Activated T-cell treated with anti-CD3 and anti-CD28 coated beads, Interleukin-2, amount 50 U/mL, for 4 hours (primary cell): ENCODE measurements around the gene STH. TPM values are rescaled to one million over a fixed set of nuclear protein-coding genes. Genes with fewer than 3 reads are reported as not detected.
"Not testable (repeated sequence)": the region's sequence is repeated elsewhere in the genome, so short reads cannot be mapped to it uniquely, and the experiment has no call there.

Source experiments
- ATAC-seq, 2 donors: fragments of 200-7000 bp; cut with Tn5 transposase; one replicate each; pipeline ENCODE4 v1.10.0; 2021
- DNase-seq: peaks from one replicate; pipeline ENCODE4 v3.0.0-alpha.2; 2020
- H3K27me3 Mint-ChIP-seq: one replicate; pipeline ENCODE4 v1.8.0; 2021; ENCODE audit warnings: low read depth, mixed read lengths
- H3K36me3 Mint-ChIP-seq: one replicate; pipeline ENCODE4 v1.8.0; 2022; ENCODE audit warnings: mixed read lengths; ENCODE audit not compliant: insufficient read depth
- H3K4me1 Mint-ChIP-seq: one replicate; pipeline ENCODE4 v1.8.0; 2021; ENCODE audit warnings: low read depth, mixed read lengths
- H3K4me3 Mint-ChIP-seq: one replicate; pipeline ENCODE4 v1.8.0; 2021; ENCODE audit warnings: mild to moderate bottlenecking, moderate library complexity, mixed read lengths
- H3K9me3 Mint-ChIP-seq: one replicate; pipeline ENCODE4 v1.8.0; 2021; ENCODE audit warnings: mixed read lengths
- total RNA-seq, 3 donors: library from RNA; stranded (reverse); gene quantifications; one replicate each; pipeline ENCODE4 v1.2.1, GENCODE V29; 2021

STH gene
- not detected for total RNA-seq

- Mint-ChIP-seq H3K4me1 (no peaks in the 10 kb centered on the region), H3K27me3 (no peaks in the 10 kb centered on the region), H3K36me3 (no peaks in the 10 kb centered on the region), H3K4me3 (no peak within 1 kb of the TSS), H3K9me3 (no peaks in the 10 kb centered on the region)
- no peak for DNase-seq
- ATAC-seq = no peak
Measured at GRCh38 chr17:45998987-45999899, at the start of gene STH. TSS of gene STH (plus strand) at chr17:45999250. CDS start at chr17:45999280, 30 bp downstream.

DNA sequence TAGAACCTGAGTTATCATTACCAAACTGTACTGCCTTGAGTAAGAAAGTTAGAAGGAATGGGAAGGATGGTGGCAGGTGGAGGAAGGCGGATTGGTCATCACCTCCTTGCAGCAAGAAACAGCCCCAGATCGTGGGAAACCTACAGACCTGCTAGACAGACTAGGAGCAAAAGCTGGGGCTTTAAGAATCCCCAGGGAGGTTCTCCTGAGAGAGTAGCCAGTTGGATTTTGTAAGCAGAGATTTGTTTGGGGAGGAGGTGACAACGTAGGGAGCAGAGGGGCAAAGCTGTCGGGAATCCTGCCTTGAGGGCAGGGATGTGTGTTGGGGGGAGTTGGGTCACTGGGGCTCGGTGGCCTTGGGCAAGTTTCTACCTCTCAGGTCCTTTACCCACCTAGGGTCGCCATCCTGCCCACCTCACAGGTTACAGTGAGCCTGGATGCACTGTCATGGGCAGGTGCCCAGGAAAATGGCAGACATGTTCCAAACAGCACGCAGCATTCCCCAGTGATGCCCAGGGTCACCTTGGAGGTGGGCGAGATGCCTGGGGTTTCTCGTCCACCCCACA is 49.2 kb upstream of the STH start:
- no peaks in the 10 kb centered on the region for H3K36me3 Mint-ChIP-seq
- no peak overlapping the region for H3K4me3 Mint-ChIP-seq
- DNase-seq = no peak
- no peak for ATAC-seq
- H3K4me1 Mint-ChIP-seq = no peaks in the 10 kb centered on the region
- peaks cover 41% of the 10 kb centered on the region for H3K27me3 Mint-ChIP-seq
- H3K9me3 Mint-ChIP-seq = no peaks in the 10 kb centered on the region

GRCh38 chr17:45950888-45951287 is 48.2 kb upstream of the STH start:
- H3K36me3 Mint-ChIP-seq = no peaks in the 10 kb centered on the region
- no peak overlapping the region for H3K4me3 Mint-ChIP-seq
- ATAC-seq = no peak
- no peaks in the 10 kb centered on the region for H3K9me3 Mint-ChIP-seq
- DNase-seq = no peak
- H3K4me1 Mint-ChIP-seq = no peaks in the 10 kb centered on the region
- H3K27me3 Mint-ChIP-seq = peaks cover 35% of the 10 kb centered on the region

GRCh38 chr17:45951403-45951802 is 47.6 kb upstream of the STH start:
- Mint-ChIP-seq H3K36me3 (no peaks in the 10 kb centered on the region), H3K4me1 (no peaks in the 10 kb centered on the region), H3K4me3 (no peak overlapping the region), H3K27me3 (peaks cover 35% of the 10 kb centered on the region), H3K9me3 (no peaks in the 10 kb centered on the region)
- DNase-seq (no peak), ATAC-seq (no peak)

DNA sequence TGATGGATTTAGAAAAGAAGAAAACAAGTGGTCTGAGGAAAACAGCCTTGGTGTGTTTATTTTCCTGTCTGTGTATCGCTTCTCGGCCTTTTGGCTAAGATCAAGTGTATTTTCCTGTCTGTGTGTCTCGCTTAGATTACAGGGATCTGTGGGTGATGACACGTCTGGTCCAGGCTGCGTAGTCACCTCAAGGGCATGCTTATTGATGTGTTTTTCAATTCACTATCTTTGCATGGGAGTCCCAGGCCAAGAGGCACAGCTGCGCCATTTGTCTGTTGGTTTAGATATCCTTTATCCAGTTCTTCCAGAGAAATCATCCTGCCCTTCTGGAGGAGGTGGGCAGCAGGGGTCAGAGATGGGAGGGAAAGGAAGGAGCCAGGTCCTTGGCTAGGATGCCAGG is 47.1 kb upstream of the STH start:
- Mint-ChIP-seq H3K4me3 (no peak overlapping the region), H3K27me3 (peaks cover 33% of the 10 kb centered on the region), H3K9me3 (no peaks in the 10 kb centered on the region), H3K36me3 (no peaks in the 10 kb centered on the region), H3K4me1 (no peaks in the 10 kb centered on the region)
- DNase-seq (no peak), ATAC-seq (no peak)

DNA sequence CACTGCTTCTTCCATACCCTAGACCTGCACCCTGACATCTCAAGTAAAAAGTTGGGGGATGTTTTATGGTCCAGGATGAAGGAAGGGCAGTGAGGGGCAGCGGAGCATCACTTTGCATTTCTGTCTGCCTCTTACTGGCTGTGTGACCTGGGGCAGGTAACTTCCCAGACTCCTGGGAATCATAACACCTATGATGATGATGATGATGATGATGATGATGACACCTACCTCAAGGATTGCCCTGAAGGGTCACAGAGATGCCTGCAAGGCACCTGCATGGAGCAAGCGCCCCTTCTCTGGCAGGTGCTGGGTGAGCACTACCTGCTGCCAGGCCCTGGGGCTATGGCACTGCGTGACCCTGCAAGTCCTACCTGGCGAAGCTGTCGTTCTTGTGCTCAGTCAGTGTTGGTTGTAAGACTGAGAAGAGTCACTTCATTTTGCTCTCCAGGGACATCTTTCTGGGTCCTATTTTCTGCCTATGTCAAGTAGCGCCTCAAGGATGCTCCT is 46.2 kb upstream of the STH start:
- Mint-ChIP-seq H3K9me3 (no peaks in the 10 kb centered on the region), H3K27me3 (peaks cover 30% of the 10 kb centered on the region), H3K4me3 (no peak overlapping the region), H3K36me3 (no peaks in the 10 kb centered on the region), H3K4me1 (no peaks in the 10 kb centered on the region)
- no peak for ATAC-seq
- DNase-seq = no peak

GRCh38 chr17:45953561-45953960 is 45.5 kb upstream of the STH start:
- Mint-ChIP-seq H3K27me3 (peaks cover 30% of the 10 kb centered on the region), H3K9me3 (no peaks in the 10 kb centered on the region), H3K36me3 (no peaks in the 10 kb centered on the region), H3K4me3 (no peak overlapping the region), H3K4me1 (no peaks in the 10 kb centered on the region)
- no peak for ATAC-seq
- DNase-seq = no peak

DNA sequence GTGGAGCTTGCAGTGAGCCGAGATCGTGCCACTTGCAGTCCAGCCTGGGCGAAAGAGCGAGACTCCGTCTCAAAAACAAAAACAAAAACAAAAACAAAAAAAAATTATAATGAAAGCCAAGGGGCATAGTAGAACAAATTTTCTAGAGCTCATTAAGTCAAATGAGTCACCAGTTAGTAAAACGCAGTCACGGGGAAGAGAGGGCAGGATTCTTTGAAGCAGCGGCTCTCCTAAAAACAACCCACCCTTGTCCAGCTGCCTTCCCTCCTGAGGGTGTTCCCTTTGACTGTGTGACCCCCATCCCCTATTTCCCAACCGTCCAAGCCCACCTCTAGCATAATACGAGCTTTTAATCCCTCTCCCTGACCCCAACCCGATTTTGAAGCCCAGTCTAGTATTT is 44.1 kb upstream of the STH start:
- ATAC-seq = no peak
- Mint-ChIP-seq H3K36me3 (no peaks in the 10 kb centered on the region), H3K4me1 (no peaks in the 10 kb centered on the region)

DNA sequence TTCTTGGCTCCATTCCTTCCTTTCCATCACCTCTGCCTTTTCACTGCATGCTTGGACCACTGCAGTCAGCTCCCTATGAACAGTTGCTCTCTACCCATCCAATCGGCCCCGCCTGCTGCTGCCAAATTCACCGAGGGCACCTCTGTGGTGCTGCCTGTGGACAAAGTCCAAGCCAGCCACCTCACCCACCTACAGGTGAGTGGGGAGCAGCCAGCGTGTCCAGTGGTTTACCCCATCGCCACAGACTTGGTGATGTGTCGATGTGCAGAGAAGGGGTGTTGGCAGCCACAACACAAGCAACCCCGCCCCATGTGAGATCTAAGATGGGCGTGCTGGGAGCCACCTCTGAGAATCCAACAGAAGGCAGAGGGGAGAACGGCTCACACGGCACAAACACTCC is 43.7 kb upstream of the STH start:
- DNase-seq (no peak), ATAC-seq (no peak)
- H3K36me3 Mint-ChIP-seq = no peaks in the 10 kb centered on the region
- no peak overlapping the region for H3K4me3 Mint-ChIP-seq
- no peaks in the 10 kb centered on the region for H3K9me3 Mint-ChIP-seq
- H3K4me1 Mint-ChIP-seq = no peaks in the 10 kb centered on the region
- peaks cover 18% of the 10 kb centered on the region for H3K27me3 Mint-ChIP-seq

More for the DNA sequence above, 44.1 kb upstream of the STH start:
- DNase-seq = no peak
- H3K4me3 Mint-ChIP-seq = no peak overlapping the region
- H3K9me3 Mint-ChIP-seq = no peaks in the 10 kb centered on the region
- peaks cover 22% of the 10 kb centered on the region for H3K27me3 Mint-ChIP-seq

DNA sequence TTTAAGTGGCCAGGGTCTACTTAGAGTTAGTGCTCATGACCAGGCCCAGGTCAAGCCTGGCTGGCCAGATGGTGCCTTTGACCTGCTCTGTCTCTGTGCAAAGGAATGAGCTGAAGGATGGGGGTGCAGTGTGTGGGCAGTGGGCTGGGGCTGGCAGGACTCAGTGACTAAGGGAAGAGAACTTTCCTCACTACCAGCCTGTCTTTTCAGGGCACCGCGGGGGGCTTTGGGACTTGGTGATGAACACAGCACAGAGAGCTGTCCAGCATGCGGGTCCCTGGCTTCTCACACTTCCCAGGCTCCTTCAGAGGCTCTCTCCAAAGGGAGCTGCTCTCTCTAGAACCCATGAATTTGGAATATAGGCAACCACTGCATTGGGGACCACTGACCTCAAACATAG is 43.0 kb upstream of the STH start:
- peaks cover 11% of the 10 kb centered on the region for H3K27me3 Mint-ChIP-seq
- no peaks in the 10 kb centered on the region for H3K4me1 Mint-ChIP-seq
- H3K4me3 Mint-ChIP-seq = no peak overlapping the region
- DNase-seq = no peak
- ATAC-seq = no peak
- no peaks in the 10 kb centered on the region for H3K9me3 Mint-ChIP-seq
- no peaks in the 10 kb centered on the region for H3K36me3 Mint-ChIP-seq

DNA sequence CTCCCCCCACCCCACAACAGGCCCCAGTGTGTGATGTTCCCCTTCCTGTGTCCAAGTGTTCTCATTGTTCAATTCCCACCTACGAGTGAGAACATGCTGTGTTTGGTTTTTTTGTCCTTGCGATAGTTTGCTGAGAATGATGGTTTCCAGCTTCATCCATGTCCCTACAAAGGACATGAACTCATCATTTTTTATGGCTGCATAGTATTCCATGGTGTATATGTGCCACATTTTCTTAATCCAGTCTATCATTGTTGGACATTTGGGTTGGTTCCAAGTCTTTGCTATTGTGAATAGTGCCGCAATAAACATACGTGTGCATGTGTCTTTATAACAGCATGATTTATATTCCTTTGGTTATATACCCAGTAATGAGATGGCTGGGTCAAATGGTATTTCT is 42.3 kb upstream of the STH start:
- not testable (repeated sequence) for H3K4me1 Mint-ChIP-seq, ATAC-seq, H3K9me3 Mint-ChIP-seq, H3K4me3 Mint-ChIP-seq, H3K27me3 Mint-ChIP-seq, DNase-seq, H3K36me3 Mint-ChIP-seq

DNA sequence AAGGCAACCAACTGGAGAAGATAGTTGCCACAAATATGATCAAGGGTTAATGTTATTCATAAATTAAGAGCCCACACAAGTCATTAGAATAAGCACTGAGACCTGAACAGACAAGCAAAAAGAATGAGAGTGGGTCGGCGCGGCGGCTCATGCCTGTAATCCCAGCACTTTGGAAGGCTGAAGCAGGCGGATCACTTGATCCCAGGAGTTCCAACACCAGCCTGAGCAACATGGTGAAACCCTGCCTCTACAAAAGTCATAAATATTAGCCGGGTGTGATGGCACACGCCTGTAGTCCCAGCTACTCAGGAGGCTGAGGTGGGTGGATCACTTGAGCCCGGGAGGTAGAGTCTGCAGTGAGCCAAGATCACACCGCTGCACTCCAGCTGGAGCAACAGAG is 40.7 kb upstream of the STH start:
- Mint-ChIP-seq H3K36me3 (no peaks in the 10 kb centered on the region), H3K27me3 (no peaks in the 10 kb centered on the region), H3K9me3 (no peaks in the 10 kb centered on the region), H3K4me1 (no peaks in the 10 kb centered on the region), H3K4me3 (no peak overlapping the region)
- ATAC-seq = no peak
- no peak for DNase-seq

GRCh38 chr17:45958994-45959665 is 39.9 kb upstream of the STH start:
- Mint-ChIP-seq H3K4me3 (no peak overlapping the region), H3K4me1 (no peaks in the 10 kb centered on the region), H3K9me3 (no peaks in the 10 kb centered on the region), H3K27me3 (peaks cover 4% of the 10 kb centered on the region), H3K36me3 (peaks cover 2% of the 10 kb centered on the region)
- ATAC-seq (no peak), DNase-seq (no peak)

DNA sequence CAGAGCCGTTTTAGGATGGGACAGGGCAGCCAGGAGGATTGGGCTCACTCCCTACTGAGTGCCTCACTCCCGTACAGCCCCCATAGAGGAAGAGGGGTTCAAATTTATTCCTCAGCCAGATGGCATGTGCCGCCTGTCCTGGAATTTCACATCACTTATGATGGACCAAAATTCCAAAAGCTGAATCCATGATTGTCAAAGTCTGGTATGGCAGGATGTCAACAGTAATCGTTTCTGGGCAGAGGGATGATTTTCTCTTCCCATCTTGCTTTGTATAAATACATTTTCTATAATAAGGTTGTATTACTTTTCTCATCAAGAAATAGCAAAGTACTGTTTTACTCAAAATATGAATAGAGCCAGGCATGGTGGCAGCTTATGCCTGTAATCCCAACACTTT is 38.7 kb upstream of the STH start:
- H3K27me3 Mint-ChIP-seq = peaks cover 6% of the 10 kb centered on the region
- DNase-seq (no peak), ATAC-seq (no peak)
- no peaks in the 10 kb centered on the region for H3K4me1 Mint-ChIP-seq
- no peak overlapping the region for H3K4me3 Mint-ChIP-seq
- H3K9me3 Mint-ChIP-seq = no peaks in the 10 kb centered on the region
- H3K36me3 Mint-ChIP-seq = peaks cover 2% of the 10 kb centered on the region
